GM19438 (cell line): ENCODE data around the gene CAPNS1.
"Not testable (repeated sequence)": the region's sequence is repeated elsewhere in the genome, so short reads cannot be mapped to it uniquely, and the experiment has no call there.

Experiments
- ATAC-seq: cut with Tn5 transposase; IDR thresholded peaks from one replicate; pipeline ENCODE4 v1.9.1; 2021; ENCODE audit warnings: low read depth; ENCODE audit not compliant: unreplicated experiment

Gene CAPNS1

DNA sequence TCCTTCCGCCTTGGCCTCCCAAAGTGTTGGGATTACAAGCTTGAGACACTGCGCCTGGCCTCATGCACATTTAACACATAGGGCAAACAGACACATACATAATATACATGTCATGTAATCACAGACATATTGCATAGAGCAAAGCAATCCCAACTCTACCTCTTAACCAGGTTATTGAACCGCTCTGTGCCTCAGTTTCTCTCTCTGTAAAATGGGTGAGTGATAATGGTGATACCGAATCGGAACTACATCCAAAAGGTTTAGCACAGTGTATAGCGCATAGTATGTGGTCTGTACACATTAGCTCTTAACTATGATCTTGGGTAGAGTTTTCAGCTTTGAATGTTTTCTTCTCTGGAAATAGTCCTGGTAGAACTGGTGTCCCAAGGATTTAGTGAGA, 4.8 kb downstream of the CAPNS1 start:
- no peak for ATAC-seq

DNA sequence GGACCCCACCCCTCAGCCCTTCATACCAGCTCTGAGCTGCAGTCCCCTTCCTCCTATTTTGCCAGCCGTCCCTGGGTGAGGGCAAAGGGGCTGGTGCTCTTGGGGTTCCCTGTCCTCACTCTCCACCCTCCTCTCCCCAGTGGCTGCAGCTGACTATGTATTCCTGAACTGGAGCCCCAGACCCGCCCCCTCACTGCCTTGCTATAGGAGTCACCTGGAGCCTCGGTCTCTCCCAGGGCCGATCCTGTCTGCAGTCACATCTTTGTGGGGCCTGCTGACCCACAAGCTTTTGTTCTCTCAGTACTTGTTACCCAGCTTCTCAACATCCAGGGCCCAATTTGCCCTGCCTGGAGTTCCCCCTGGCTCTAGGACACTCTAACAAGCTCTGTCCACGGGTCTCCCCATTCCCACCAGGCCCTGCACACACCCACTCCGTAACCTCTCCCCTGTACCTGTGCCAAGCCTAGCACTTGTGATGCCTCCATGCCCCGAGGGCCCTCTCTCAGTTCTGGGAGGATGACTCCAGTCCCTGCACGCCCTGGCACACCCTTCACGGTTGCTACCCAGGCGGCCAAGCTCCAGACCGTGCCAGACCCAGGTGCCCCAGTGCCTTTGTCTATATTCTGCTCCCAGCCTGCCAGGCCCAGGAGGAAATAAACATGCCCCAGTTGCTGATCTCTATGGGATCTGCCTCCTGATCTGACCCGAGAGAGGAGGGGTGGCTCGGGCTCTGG, 10.0 kb downstream of the CAPNS1 start:
- no peak for ATAC-seq

DNA sequence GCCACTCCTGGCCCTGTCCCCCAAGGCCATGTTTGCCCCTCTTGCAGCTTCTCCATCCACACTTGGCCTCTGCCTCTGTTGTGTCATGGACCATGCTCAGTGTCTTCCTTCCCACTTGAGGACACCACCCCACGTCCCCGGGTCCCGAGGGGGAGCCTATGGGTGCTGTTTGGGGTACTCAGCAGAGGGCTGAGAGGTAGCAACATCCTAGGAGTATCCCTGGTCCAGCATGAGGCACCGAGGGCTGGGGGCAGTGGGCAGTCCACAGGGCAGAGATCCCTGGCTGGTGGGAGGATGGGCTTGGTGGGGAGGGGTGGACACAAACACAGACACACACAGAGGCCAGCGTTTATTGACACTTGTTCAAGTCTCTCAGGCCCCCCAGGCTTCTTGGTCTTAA, 10.7 kb downstream of the CAPNS1 start:
- no peak for ATAC-seq

- no peak for ATAC-seq
Measured at GRCh38 chr19:36151144-36152018, 11.5 kb downstream of the CAPNS1 start.

DNA sequence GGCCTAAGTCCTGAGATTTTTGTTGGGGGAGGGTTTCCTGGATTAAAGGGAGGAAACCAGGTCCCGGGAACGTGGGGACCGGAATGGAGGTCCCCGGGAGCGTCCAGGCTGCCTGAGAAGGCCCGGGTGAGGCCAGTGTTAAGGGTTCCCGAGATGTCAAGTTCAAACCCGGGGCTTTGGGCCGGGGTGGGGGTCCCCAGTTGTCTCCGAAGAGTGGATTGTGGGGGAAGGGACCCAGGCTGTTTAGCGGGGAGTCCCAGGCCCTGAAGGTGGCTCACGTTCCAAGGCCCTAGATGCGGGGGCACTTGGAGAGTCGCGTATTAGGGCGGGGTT, 12.1 kb downstream of the CAPNS1 start:
- no peak for ATAC-seq

DNA sequence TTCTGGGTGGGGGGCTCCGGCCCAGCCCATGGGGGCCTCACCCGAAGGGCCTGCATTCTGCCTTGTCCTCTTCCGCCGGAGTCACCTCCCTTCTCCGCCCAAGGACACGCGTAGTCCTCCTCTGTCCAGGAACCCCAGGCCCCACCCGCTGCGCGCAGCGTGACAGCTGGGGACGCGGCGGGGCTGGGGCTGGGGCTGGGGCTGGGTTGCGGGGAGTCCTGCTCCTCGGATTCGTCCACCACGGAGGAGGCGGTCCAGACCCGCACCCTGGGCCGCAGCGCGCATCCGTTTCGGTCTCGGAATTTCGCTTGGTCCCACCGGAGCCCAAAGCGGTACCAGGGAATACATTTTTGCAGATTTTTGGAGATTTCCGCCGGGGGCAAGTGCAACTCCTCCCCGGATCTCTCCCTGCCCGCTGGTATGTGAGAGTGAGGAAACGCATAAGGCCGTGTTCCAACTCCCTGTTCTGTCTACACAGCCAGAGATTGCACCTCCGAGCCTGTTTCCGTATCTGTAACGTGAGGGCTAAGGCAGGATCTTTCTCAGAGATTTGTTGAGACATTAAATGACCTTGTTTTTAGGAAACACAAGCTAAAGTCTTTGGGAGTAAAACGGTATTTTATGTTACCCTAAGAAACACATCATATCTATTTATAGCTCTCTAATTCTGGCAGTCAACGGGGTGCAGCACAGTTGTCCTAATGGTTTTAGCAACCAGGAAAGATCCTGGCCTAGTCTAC, 12.7 kb downstream of the CAPNS1 start, which contains the start of gene COX7A1:
TSS of gene COX7A1 (minus strand) at position 96 of the 740 bp plus-strand sequence. CDS start at position 56, 40 bp downstream.
- no peak for ATAC-seq

DNA sequence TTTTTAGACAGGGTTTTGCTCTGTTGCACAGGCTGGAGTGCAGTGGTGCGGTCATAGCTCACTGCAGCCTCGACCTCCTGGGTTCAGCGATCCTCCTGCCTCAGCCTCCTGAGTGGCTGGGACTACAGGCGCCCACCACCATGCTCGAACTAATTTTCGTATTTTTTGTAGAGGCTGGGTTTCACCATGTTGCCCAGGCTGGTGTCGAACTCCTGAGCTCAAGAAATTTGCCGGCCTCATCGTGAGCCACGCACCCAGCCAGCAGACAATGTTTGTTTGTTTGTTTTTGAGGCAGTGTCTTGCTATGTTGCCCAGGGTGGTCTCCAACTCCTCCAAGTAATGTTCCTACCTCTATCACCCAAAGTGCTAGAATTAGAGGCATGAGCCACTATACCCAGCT, 13.3 kb downstream of the CAPNS1 start:
- ATAC-seq, result no peak

DNA sequence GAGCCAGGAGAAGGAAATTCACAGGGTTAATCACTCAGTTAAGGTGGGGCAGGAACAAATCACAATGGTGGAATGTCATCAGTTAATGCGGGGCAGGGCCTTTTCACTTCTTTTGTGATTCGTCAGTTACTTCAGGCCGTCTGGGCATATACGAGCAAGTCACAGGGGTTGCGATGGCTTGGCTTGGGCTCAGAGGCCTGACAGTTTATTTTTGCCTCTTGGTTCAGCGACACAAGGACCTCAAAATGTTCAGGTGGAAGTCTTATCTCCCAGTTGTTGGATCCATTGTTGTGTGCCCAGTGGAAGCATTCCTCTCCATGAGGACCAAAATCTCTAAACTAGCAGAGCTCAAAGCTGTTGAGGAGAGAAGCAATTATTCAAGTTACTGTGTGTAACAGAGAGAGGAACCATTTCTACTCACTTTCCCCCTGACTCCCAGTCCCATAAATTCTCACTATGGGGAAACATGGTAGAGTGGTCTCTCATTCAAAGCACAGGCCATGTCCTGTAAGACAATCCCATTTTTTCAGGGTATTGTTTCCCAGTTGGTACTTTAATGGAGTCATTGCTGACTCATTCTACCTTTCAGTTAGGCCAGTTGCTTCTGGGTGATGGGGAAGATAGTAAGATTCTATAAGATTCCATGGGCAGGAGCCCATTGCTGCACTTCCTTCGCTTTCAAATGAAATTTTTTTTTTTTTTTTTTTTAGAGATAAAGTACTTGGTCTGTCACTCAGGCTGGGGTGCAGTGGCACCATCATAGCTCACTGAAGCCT, 21.1 kb downstream of the CAPNS1 start:
- ATAC-seq, result no peak

- no peak for ATAC-seq
Measured at GRCh38 chr19:36163813-36164212, 23.9 kb downstream of the CAPNS1 start.

- ATAC-seq, result no peak
Measured at GRCh38 chr19:36169084-36169760, 29.4 kb downstream of the CAPNS1 start.

GRCh38 chr19:36172852-36173251, 33.0 kb downstream of the CAPNS1 start:
- ATAC-seq, result no peak

DNA sequence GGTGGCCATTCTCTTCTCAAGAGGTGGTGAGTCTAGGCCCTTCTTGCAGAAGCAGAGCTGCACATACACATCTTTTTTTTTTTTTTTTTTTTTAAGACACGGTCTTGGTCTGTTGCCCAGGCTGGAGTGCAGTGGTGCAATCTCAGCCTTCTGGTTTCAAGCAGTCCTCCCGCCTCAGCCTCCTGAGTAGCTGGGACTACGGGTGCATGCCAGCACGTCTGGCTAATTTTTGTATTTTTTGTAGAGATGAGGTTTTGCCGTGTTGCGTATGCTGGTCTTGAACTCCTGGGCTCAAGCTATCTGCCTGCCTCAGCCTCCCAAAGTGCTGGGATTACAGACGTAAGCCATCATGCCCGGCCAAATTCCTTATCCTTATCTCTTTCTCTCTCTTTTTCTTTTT, 34.0 kb downstream of the CAPNS1 start:
- not testable (repeated sequence) for ATAC-seq

DNA sequence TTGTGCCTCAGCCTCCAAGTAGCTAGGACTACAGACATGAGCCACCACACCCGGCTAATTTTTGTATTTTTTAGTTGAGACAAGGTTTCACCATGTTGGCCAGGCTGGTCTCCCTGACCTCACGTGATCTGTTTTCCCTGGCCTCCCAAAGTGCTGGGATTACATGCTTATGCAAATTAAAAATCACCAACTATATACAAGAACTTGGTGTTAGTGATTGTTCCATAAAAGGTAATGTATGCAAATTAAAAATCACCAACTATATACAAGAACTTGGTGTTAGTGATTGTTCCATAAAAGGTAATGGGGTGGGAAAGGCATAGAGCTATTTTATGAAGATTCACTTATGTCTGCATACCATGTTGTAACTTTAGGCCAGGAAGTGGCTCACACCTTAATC, 39.2 kb downstream of the CAPNS1 start:
- not testable (repeated sequence) for ATAC-seq

- no peak for ATAC-seq
Measured at GRCh38 chr19:36182612-36183244, 42.9 kb downstream of the CAPNS1 start.

DNA sequence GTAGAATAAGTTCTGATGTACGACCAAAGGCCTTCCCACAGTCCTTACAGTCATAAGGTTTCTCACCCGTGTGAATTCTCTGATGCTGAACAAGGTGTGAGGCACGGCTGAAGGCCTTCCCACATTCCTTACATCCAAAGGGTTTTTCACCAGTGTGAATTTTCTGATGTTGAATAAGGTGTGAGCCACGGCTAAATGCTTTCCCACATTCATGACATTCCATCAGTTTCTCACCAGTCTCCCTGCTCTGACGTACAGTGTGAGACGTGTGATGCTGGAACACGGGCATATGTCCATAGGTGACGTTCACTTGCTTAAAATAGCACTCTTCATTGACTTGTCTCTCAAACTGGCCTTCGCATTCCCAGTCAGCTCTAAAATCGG, 43.4 kb downstream of the CAPNS1 start:
- ATAC-seq, result no peak

GRCh38 chr19:36186722-36187121, 46.9 kb downstream of the CAPNS1 start:
- not testable (repeated sequence) for ATAC-seq

DNA sequence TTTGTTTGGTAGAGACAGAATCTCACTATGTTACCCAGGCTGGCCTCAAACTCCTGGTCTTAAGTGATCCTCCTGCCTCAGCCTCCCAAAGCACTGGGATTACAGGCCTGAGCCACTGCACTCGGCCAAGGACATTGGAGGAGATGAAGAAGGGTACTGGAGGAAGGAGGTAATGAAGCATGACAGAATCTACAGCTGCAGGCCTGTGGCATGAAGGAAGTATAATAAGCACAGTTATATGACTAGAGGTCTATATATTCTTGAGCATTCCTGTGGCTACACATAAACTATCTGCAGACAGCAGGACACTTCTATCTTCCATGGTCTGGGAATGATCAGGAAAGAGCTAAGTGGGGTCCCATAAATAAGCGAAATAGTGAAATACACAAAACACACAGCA, 56.4 kb downstream of the CAPNS1 start:
- ATAC-seq, result no peak

DNA sequence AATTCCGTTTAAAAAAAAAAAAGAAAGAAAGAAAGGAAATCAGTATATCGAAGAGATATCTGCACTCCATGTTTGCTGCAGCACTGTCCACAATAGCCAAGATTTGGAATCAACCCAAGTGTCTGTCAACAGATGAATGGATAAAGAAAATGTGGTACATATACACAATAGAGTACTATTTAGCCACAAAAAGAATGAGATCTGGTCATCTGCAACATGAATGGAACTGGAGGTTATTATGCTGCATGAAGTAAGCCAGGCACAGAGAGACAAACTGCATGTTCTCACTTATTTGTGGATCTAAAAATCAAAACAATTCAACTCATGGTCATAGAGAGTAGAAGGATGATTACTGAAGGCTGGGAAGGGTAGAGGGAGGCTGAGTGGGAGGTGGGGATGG, 58.3 kb downstream of the CAPNS1 start:
- ATAC-seq, result no peak
